Esophagus squamous epithelium (tissue), 4 donors: ENCODE measurements around the gene RYR3.

ENCODE experiments used
- CTCF ChIP-seq, 6 experiments: fragments of 450-650 bp in 4 of 6; fragments of 200-600 bp in 2 of 6; sonication (generic) in 2 of 6; IDR thresholded peaks; one replicate each; pipeline ENCODE4 v1.5.1; 2016 to 2019; ENCODE audit warnings: antibody characterized with exemption in 6 of 6, mild to moderate bottlenecking in 4 of 6, moderate library complexity in 4 of 6
- POLR2A ChIP-seq, 4 donors: fragments of 450-650 bp; IDR thresholded peaks; one replicate each; pipeline ENCODE4 v1.6.1; 2017; ENCODE audit warnings: antibody characterized with exemption in 4 of 4, mild to moderate bottlenecking in 4 of 4, moderate library complexity in 3 of 4

- no peak for TF ChIP-seq CTCF (IDR thresholded peaks at IDR 0.05)
- TF ChIP-seq POLR2A (IDR thresholded peaks at IDR 0.05) = no peak
Measured at GRCh38 chr15:33445984-33446383, 135.2 kb downstream of the RYR3 start.
